HG02588 (cell line): ENCODE results near the gene SLC27A4.

Experiments
- ATAC-seq: cut with Tn5 transposase; IDR thresholded peaks from one replicate; pipeline ENCODE4 v1.9.1; 2021; ENCODE audit warnings: mild to moderate bottlenecking, moderate library complexity; ENCODE audit not compliant: unreplicated experiment

SLC27A4 gene

GRCh38 chr9:128339761-128340690, at the start of gene SLC27A4:
SLC27A4 (plus strand) TSS chr9:128340527; CDS start chr9:128343133, 2,606 bp downstream.
- ATAC-seq: peak; percentile 82

- ATAC-seq: no peak
Observed at GRCh38 chr9:128292009-128292408, 48.3 kb upstream of the SLC27A4 start.

GRCh38 chr9:128293091-128293490, 47.2 kb upstream of the SLC27A4 start:
- no peak for ATAC-seq

GRCh38 chr9:128294142-128294541, 46.2 kb upstream of the SLC27A4 start:
- ATAC-seq: no peak

GRCh38 chr9:128296340-128297220, 43.7 kb upstream of the SLC27A4 start:
- ATAC-seq: no peak

GRCh38 chr9:128297221-128297773, 43.0 kb upstream of the SLC27A4 start:
- ATAC-seq: no peak

- no peak for ATAC-seq
Observed at GRCh38 chr9:128298535-128299482, 41.5 kb upstream of the SLC27A4 start.

- no peak for ATAC-seq
Observed at GRCh38 chr9:128304136-128304970, 36.0 kb upstream of the SLC27A4 start.

- ATAC-seq: no peak
Observed at GRCh38 chr9:128304971-128305288, 35.4 kb upstream of the SLC27A4 start.

- no peak for ATAC-seq
Observed at GRCh38 chr9:128309551-128309950, 30.8 kb upstream of the SLC27A4 start.

GRCh38 chr9:128310461-128310860, 29.9 kb upstream of the SLC27A4 start:
- ATAC-seq: no peak

GRCh38 chr9:128314697-128315096, 25.6 kb upstream of the SLC27A4 start:
- no peak for ATAC-seq

- no peak for ATAC-seq
Observed at GRCh38 chr9:128316421-128316820, 23.9 kb upstream of the SLC27A4 start.

GRCh38 chr9:128317629-128318028, 22.7 kb upstream of the SLC27A4 start:
- no peak for ATAC-seq

- no peak for ATAC-seq
Observed at GRCh38 chr9:128321343-128321742, 19.0 kb upstream of the SLC27A4 start.

GRCh38 chr9:128321879-128322403, 18.4 kb upstream of the SLC27A4 start:
- ATAC-seq: peak; percentile 6

- peak; percentile 78 for ATAC-seq
Observed at GRCh38 chr9:128322404-128323211, 17.7 kb upstream of the SLC27A4 start, which contains the start of the genes COQ4 and TRUB2. COQ4 (plus strand) TSS chr9:128322839; CDS start chr9:128322859, 20 bp downstream. TRUB2 (minus strand) TSS chr9:128322447; CDS start chr9:128322408, 39 bp downstream.

GRCh38 chr9:128323212-128323730, 17.1 kb upstream of the SLC27A4 start:
- ATAC-seq: no peak
